SK-N-MC (cell line): ENCODE measurements around the gene TSPAN32.

Experiments
- EZH2 ChIP-seq: fragments of 200-600 bp; sonication (generic); IDR thresholded peaks from one replicate; pipeline ENCODE4 v1.6.1; 2017; ENCODE audit warnings: antibody characterized with exemption
- POLR2AphosphoS5 ChIP-seq: IDR thresholded peaks from 2 replicates; pipeline ENCODE4 v1.6.1; 2012; ENCODE audit warnings: mild to moderate bottlenecking, low read depth, low read length, borderline replicate concordance

DNA sequence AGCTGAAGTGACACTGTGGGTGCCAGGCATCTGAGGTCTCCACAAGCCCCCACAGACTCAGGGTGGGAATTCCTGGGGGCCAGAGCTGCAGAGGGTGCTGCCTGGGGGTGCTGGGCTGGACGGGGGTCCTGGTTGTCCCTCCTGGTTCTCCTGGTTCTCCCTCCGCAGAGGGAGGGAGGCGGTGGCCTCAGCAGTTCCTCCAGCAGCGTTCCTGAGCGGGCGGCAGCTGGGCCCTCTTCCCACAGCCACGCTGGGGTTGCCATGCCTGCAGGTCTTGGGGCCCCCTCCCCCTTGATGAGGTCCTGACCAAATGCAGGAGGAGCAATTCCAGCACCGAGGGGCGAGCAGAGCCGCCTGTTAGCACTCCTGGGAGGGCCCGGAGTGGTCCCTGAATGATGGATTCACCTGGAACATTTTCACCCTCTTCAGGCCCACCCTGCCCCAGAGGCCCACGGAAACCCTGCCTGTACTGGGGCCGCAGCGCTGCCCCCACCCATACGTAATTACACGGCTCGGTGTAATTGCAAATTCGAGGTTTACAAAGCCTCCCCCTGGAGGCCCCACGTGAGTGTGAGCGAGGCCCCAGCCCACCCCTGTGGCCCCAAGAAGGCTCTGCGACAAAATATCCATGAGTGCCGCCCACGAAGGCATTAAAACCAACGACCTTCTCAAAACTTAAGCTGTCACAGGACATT, 730 bp upstream of the TSPAN32 start:
- no peak for TF ChIP-seq EZH2
- no peak for TF ChIP-seq POLR2AphosphoS5
